Gastrocnemius medialis (tissue), 4 donors: ENCODE results near the gene SUSD1.

Source experiments
- POLR2A ChIP-seq, 2 donors: fragments of 450-650 bp; IDR thresholded peaks; one replicate each; pipeline ENCODE4 v1.6.1; 2017; ENCODE audit warnings: antibody characterized with exemption in 2 of 2, mild to moderate bottlenecking in 2 of 2, moderate library complexity in 2 of 2
- TF ChIP-seq, protein P1 (sequence below), 5 experiments: fragments of 450-650 bp in 3 of 5; fragments of 200-600 bp in 2 of 5; sonication (generic) in 2 of 5; IDR thresholded peaks in 4 of 5; conservative IDR thresholded peaks in 1 of 5; 1 replicate in 4 of 5; 2 replicates in 1 of 5; pipeline ENCODE4 v1.5.1; 2016 to 2019; ENCODE audit warnings: antibody characterized with exemption in 5 of 5, mild to moderate bottlenecking in 3 of 5, moderate library complexity in 3 of 5

DNA sequence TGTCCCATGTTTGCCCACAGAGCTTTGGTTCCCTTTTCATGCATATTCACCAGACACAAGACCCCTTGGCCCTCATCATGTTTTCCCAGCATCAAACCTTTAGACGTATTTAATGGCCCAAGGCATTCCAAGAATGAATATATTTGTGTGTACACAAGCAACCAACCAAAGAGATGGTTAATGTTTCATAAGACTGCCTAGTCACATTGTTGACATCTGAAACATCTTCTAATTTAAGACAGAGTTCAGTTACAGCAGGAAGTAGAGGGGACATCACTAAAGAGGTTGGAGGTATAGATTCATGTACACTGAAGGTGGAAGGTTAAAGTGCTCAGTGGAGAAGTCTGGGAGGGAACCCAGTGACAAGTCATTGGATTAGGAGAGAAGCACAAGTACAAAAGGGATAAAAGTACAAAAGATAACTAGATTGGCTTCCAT, 49.1 kb downstream of the SUSD1 start:
- TF ChIP-seq, protein P1, sequence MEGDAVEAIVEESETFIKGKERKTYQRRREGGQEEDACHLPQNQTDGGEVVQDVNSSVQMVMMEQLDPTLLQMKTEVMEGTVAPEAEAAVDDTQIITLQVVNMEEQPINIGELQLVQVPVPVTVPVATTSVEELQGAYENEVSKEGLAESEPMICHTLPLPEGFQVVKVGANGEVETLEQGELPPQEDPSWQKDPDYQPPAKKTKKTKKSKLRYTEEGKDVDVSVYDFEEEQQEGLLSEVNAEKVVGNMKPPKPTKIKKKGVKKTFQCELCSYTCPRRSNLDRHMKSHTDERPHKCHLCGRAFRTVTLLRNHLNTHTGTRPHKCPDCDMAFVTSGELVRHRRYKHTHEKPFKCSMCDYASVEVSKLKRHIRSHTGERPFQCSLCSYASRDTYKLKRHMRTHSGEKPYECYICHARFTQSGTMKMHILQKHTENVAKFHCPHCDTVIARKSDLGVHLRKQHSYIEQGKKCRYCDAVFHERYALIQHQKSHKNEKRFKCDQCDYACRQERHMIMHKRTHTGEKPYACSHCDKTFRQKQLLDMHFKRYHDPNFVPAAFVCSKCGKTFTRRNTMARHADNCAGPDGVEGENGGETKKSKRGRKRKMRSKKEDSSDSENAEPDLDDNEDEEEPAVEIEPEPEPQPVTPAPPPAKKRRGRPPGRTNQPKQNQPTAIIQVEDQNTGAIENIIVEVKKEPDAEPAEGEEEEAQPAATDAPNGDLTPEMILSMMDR (IDR thresholded peaks at IDR 0.05 in 4 of 5, conservative IDR thresholded peaks at IDR 0.05 in 1 of 5) = no peak
- no peak for TF ChIP-seq POLR2A (IDR thresholded peaks at IDR 0.05)
